ENCODE results near the gene MPPED2.

The MPPED2 gene

GRCh38 chr11:30364837-30365482, 221.2 kb downstream of the MPPED2 start:
- no peaks in the 10 kb centered on the region for H3K36me3 ChIP-seq (ENCODE audit: control insufficient read depth, insufficient read depth, low read length)
- TF ChIP-seq, protein P1, sequence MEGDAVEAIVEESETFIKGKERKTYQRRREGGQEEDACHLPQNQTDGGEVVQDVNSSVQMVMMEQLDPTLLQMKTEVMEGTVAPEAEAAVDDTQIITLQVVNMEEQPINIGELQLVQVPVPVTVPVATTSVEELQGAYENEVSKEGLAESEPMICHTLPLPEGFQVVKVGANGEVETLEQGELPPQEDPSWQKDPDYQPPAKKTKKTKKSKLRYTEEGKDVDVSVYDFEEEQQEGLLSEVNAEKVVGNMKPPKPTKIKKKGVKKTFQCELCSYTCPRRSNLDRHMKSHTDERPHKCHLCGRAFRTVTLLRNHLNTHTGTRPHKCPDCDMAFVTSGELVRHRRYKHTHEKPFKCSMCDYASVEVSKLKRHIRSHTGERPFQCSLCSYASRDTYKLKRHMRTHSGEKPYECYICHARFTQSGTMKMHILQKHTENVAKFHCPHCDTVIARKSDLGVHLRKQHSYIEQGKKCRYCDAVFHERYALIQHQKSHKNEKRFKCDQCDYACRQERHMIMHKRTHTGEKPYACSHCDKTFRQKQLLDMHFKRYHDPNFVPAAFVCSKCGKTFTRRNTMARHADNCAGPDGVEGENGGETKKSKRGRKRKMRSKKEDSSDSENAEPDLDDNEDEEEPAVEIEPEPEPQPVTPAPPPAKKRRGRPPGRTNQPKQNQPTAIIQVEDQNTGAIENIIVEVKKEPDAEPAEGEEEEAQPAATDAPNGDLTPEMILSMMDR (IDR thresholded peaks at IDR 0.05): no peak
- no peak overlapping the region for H3K4me3 ChIP-seq (ENCODE audit: low read depth, low read length)
- no peaks in the 10 kb centered on the region for H3K9me3 ChIP-seq (ENCODE audit: control insufficient read depth, low read length)
- H3K4me2 ChIP-seq (ENCODE audit: low read length): no peak overlapping the region
- H3K4me1 ChIP-seq: no peaks in the 10 kb centered on the region
- no peak overlapping the region for H3K9ac ChIP-seq
- no peaks in the 10 kb centered on the region for H3K27me3 ChIP-seq (ENCODE audit: control insufficient read depth, insufficient read depth, low read length)
- no peak overlapping the region for H3K27ac ChIP-seq
- no peaks in the 10 kb centered on the region for H3K79me2 ChIP-seq
- no peak overlapping the region for H2AFZ ChIP-seq

DNA sequence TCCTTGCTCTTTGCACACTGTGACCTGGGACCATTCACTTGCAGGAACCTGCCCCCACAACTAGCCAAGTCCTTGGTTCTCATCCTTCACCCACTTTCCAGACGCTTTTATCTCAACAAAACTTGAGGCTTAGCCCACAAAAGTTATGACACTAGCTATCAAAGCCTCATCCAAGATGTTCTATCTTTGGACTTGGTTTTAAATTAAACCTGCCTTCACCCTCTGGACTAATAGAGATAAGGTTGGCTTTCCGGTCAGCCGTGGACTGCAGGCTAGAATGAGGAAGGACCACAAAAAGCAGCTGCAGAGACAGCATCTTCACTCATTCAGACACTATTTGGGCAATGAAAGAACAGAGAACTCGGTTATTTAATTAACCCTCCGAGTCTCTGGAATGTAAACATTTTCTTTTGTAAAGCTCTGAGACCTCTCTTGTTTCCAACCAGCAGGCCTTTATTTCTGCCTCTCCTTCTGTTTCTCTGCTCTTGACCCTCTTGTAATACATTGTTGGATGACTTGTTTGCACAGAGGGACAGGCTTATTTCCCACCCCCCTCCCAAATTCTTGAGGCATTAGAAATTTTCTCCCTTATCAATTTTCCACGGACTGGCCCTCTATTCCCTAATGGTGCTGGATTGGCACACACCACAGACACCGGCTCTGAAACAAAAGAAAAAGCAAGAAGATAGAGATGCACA, 221.9 kb downstream of the MPPED2 start:
- H3K9ac ChIP-seq: no peak overlapping the region
- no peak overlapping the region for H3K4me2 ChIP-seq (ENCODE audit: low read length)
- H3K27me3 ChIP-seq (ENCODE audit: control insufficient read depth, insufficient read depth, low read length): no peaks in the 10 kb centered on the region
- H3K79me2 ChIP-seq: no peaks in the 10 kb centered on the region
- no peaks in the 10 kb centered on the region for H3K36me3 ChIP-seq (ENCODE audit: control insufficient read depth, insufficient read depth, low read length)
- TF ChIP-seq, protein P1 (IDR thresholded peaks at IDR 0.05): no peak
- no peaks in the 10 kb centered on the region for H3K4me1 ChIP-seq
- no peak overlapping the region for H3K27ac ChIP-seq
- no peaks in the 10 kb centered on the region for H3K9me3 ChIP-seq (ENCODE audit: control insufficient read depth, low read length)
- H3K4me3 ChIP-seq (ENCODE audit: low read depth, low read length): no peak overlapping the region
- H2AFZ ChIP-seq: no peak overlapping the region

DNA sequence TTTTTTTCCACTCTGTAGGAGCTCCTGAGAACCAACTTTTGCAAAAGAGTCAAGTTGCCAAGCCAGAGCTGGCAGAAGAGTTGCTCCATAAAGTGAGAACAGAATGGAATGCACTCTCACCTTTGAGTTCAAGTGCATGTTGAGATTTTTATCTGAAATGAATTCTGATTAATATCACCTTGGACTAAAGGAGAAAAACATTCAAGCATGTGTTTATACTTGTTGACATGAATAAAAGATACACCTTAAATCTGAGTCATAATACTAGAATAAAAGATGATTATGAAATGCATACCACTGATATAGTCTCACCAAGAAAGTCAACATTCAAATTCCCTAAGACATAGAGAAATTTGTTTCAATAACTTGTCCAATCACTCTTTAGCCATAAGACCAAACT, 225.4 kb downstream of the MPPED2 start:
- TF ChIP-seq, protein P1 (IDR thresholded peaks at IDR 0.05): no peak
- H3K4me3 ChIP-seq (ENCODE audit: low read depth, low read length): no peak overlapping the region
- no peaks in the 10 kb centered on the region for H3K79me2 ChIP-seq
- H3K27ac ChIP-seq: no peak overlapping the region
- H3K27me3 ChIP-seq (ENCODE audit: control insufficient read depth, insufficient read depth, low read length): no peaks in the 10 kb centered on the region
- no peak overlapping the region for H2AFZ ChIP-seq
- no peaks in the 10 kb centered on the region for H3K4me1 ChIP-seq
- no peak overlapping the region for H3K9ac ChIP-seq
- H3K36me3 ChIP-seq (ENCODE audit: control insufficient read depth, insufficient read depth, low read length): no peaks in the 10 kb centered on the region
- no peaks in the 10 kb centered on the region for H3K9me3 ChIP-seq (ENCODE audit: control insufficient read depth, low read length)
- H3K4me2 ChIP-seq (ENCODE audit: low read length): no peak overlapping the region

Data from parathyroid adenoma (tissue), 2 donors.